RWPE2 (cell line): ENCODE data around the gene EIF5AL1.

Source experiments
- ATAC-seq: fragments of 200-7000 bp; cut with Tn5 transposase; 3 replicates; pipeline ENCODE4 v1.9.1; 2021; ENCODE audit warnings: low read depth
- DNase-seq: peaks from one replicate; pipeline ENCODE4 v3.0.0-alpha.2; 2020; ENCODE audit warnings: low spot score
- H3K27ac ChIP-seq: fragments of 450-650 bp; 2 replicates; pipeline ENCODE4 v1.5.1; 2017; ENCODE audit warnings: mild to moderate bottlenecking; ENCODE audit not compliant: poor library complexity, severe bottlenecking
- H3K27me3 ChIP-seq: fragments of 250-450 bp; sonication (Bioruptor Pico); 2 replicates; pipeline ENCODE4 v1.5.1; 2021; ENCODE audit warnings: mild to moderate bottlenecking, moderate library complexity; ENCODE audit not compliant: insufficient read depth, poor library complexity, severe bottlenecking
- H3K36me3 ChIP-seq: fragments of 250-450 bp; sonication (Bioruptor Pico); 2 replicates; pipeline ENCODE4 v1.5.1; 2020; ENCODE audit warnings: low read depth, mild to moderate bottlenecking, moderate library complexity
- H3K4me1 ChIP-seq: fragments of 250-450 bp; sonication (Bioruptor Pico); 2 replicates; pipeline ENCODE4 v1.5.1; 2021; ENCODE audit warnings: mild to moderate bottlenecking, moderate library complexity; ENCODE audit not compliant: insufficient read depth, poor library complexity, severe bottlenecking
- H3K4me3 ChIP-seq: fragments of 250-450 bp; sonication (Bioruptor Pico); 2 replicates; pipeline ENCODE4 v1.5.1; 2021; ENCODE audit warnings: mild to moderate bottlenecking, moderate library complexity; ENCODE audit not compliant: severe bottlenecking
- H3K9me3 ChIP-seq: fragments of 250-450 bp; sonication (Bioruptor Pico); 2 replicates; pipeline ENCODE4 v1.5.1; 2021; ENCODE audit warnings: mild to moderate bottlenecking, moderate library complexity; ENCODE audit not compliant: severe bottlenecking
- CTCF ChIP-seq: fragments of 450-650 bp; IDR thresholded peaks from one replicate; pipeline ENCODE4 v1.5.1; 2017; ENCODE audit warnings: mild to moderate bottlenecking, moderate library complexity; ENCODE audit not compliant: poor library complexity, severe bottlenecking

The EIF5AL1 gene

GRCh38 chr10:79482304-79482703, 30.0 kb upstream of the EIF5AL1 start:
- TF ChIP-seq CTCF = no peak
- Histone ChIP-seq H3K4me3 (no peak overlapping the region), H3K27me3 (no peaks in the 10 kb centered on the region), H3K9me3 (no peaks in the 10 kb centered on the region), H3K27ac (no peak overlapping the region), H3K36me3 (no peaks in the 10 kb centered on the region), H3K4me1 (no peaks in the 10 kb centered on the region)
- DNase-seq (no peak), ATAC-seq (no peak)

GRCh38 chr10:79482741-79483140, 29.6 kb upstream of the EIF5AL1 start:
- H3K27ac ChIP-seq = no peak overlapping the region
- H3K36me3 ChIP-seq = no peaks in the 10 kb centered on the region
- H3K27me3 ChIP-seq = no peaks in the 10 kb centered on the region
- ATAC-seq (no peak), DNase-seq (no peak)
- peaks cover under 1% of the 10 kb centered on the region for H3K4me1 ChIP-seq
- H3K9me3 ChIP-seq = no peaks in the 10 kb centered on the region
- TF ChIP-seq CTCF = no peak
- H3K4me3 ChIP-seq = no peak overlapping the region

- ATAC-seq (no peak), DNase-seq (no peak)
- peaks cover 6% of the 10 kb centered on the region for H3K4me1 ChIP-seq
- no peaks in the 10 kb centered on the region for H3K27me3 ChIP-seq
- H3K36me3 ChIP-seq = no peaks in the 10 kb centered on the region
- no peak overlapping the region for H3K27ac ChIP-seq
- no peak overlapping the region for H3K4me3 ChIP-seq
- no peak for TF ChIP-seq CTCF
- no peaks in the 10 kb centered on the region for H3K9me3 ChIP-seq
Measured at GRCh38 chr10:79483299-79483698, 29.0 kb upstream of the EIF5AL1 start.

GRCh38 chr10:79483948-79484347, 28.4 kb upstream of the EIF5AL1 start:
- H3K4me3 ChIP-seq = no peak overlapping the region
- no peak overlapping the region for H3K27ac ChIP-seq
- no peaks in the 10 kb centered on the region for H3K27me3 ChIP-seq
- ATAC-seq = no peak
- no peaks in the 10 kb centered on the region for H3K36me3 ChIP-seq
- peaks cover 10% of the 10 kb centered on the region for H3K4me1 ChIP-seq
- no peak for TF ChIP-seq CTCF
- H3K9me3 ChIP-seq = no peaks in the 10 kb centered on the region
- DNase-seq = no peak

- Histone ChIP-seq H3K4me1 (peaks cover 10% of the 10 kb centered on the region), H3K4me3 (no peak overlapping the region), H3K9me3 (no peaks in the 10 kb centered on the region), H3K27me3 (no peaks in the 10 kb centered on the region), H3K36me3 (no peaks in the 10 kb centered on the region), H3K27ac (no peak overlapping the region)
- DNase-seq = no peak
- ATAC-seq = no peak
- TF ChIP-seq CTCF = no peak
Measured at GRCh38 chr10:79484476-79484875, 27.9 kb upstream of the EIF5AL1 start.
